OCI-LY3 (cell line): ENCODE measurements around the gene ACSS1.

Source experiments
- CTCF ChIP-seq: fragments of 200-600, 300-600 bp; sonication (generic); IDR thresholded peaks from 2 replicates; pipeline ENCODE4 v1.5.1; 2014; ENCODE audit warnings: antibody characterized with exemption, low read length, low read depth
- EZH2phosphoT487 ChIP-seq: fragments of 200-600 bp; shearing (Covaris generic); IDR thresholded peaks from 2 replicates; pipeline ENCODE4 v1.6.1; 2018; ENCODE audit warnings: antibody characterized with exemption, mixed run types, low read depth

- TF ChIP-seq CTCF (no peak), EZH2phosphoT487 (no peak)
These were observed 65.3 kb downstream of the ACSS1 start, which contains the start of gene APMAP for GRCh38 chr20:24992487-24993205.
